Activated CD8-positive, alpha-beta memory T cell treated with anti-CD3 and anti-CD28 coated beads, Interleukin-2, amount 50 U/mL, for 1 hour (primary cell): ENCODE measurements around the gene CDKN2A.
"Not testable (repeated sequence)": the region's sequence is repeated elsewhere in the genome, so short reads cannot be mapped to it uniquely, and the experiment has no call there.

Experiments
- DNase-seq: peaks from one replicate; pipeline ENCODE4 v3.0.0-alpha.2; 2020; ENCODE audit errors: extremely low read depth

Gene CDKN2A

GRCh38 chr9:21982391-21982790 is 11.8 kb downstream of the CDKN2A start:
- no peak for DNase-seq

- DNase-seq = no peak
Measured at GRCh38 chr9:21976334-21976875, 17.8 kb downstream of the CDKN2A start.

DNA sequence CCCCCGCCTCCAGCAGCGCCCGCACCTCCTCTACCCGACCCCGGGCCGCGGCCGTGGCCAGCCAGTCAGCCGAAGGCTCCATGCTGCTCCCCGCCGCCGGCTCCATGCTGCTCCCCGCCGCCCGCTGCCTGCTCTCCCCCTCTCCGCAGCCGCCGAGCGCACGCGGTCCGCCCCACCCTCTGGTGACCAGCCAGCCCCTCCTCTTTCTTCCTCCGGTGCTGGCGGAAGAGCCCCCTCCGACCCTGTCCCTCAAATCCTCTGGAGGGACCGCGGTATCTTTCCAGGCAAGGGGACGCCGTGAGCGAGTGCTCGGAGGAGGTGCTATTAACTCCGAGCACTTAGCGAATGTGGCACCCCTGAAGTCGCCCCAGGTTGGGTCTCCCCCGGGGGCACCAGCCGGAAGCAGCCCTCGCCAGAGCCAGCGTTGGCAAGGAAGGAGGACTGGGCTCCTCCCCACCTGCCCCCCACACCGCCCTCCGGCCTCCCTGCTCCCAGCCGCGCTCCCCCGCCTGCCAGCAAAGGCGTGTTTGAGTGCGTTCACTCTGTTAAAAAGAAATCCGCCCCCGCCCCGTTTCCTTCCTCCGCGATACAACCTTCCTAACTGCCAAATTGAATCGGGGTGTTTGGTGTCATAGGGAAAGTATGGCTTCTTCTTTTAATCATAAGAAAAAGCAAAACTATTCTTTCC is 19.3 kb downstream of the CDKN2A start:
- no peak for DNase-seq

- DNase-seq = no peak
Measured at GRCh38 chr9:21974343-21974721, 19.9 kb downstream of the CDKN2A start.

- no peak for DNase-seq
Measured at GRCh38 chr9:21972361-21972760, 21.8 kb downstream of the CDKN2A start.

DNA sequence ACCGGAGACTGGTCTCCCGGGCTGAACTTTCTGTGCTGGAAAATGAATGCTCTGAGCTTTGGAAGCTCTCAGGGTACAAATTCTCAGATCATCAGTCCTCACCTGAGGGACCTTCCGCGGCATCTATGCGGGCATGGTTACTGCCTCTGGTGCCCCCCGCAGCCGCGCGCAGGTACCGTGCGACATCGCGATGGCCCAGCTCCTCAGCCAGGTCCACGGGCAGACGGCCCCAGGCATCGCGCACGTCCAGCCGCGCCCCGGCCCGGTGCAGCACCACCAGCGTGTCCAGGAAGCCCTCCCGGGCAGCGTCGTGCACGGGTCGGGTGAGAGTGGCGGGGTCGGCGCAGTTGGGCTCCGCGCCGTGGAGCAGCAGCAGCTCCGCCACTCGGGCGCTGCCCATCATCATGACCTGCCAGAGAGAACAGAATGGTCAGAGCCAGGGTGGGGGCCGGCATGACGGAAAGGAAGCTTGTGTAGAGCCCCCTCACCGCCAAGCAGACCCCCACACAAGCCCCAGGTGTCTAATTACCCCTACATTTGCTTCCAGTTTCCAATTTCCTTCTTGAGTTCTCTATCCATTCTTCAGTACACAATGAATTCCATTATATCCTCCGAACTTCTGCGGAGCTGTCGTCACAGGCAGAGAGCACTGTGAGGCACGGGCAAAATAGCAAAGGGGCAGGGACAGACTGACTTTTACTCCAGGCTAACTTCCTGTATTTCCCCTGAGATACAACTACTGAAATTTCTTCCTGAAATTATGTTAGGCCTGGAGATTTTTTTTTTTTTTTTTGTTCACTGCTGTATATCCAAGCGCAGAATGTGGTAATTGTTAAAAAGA is 23.2 kb downstream of the CDKN2A start:
- no peak for DNase-seq

DNA sequence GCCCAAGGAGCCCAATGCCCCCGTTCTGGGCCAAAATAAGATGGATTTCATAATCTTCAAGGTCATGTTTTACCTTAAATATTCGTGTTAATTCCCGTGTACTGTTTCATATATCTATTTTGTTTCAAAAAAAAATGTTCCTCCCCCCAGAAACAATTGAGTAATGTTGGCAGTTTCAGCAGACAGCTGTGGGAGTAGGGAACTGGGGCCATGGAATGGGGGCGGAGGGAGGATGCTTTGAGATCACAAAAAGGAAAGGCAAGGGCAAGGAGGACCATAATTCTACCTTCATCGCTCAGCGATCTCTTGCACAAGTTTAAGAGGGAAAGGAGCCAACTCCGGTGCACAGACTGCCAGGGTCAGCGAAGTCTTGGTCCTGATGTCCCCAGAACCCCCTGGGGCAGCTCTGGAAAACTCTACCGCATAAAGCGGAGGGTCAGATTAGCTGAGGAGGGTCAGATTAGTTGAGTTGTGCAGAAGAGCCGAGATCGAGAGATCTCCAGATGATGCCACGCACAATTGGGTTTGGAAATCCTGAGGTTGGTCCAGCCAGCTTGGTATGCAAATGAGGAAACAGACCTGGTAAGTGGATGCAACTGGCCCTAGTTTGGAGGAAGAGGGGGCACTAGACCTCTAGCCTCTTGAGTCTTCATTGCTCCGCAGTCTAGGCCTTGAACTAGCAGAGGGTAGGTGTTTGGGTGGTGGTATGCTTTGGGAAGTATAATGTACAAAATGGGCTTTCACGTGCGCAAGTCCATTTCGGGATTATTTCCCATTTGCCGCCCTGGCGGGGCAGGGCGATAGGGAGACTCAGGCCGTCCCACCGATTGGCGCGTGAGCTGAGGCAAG is 24.0 kb downstream of the CDKN2A start:
- DNase-seq = no peak

GRCh38 chr9:21969011-21969940 is 24.9 kb downstream of the CDKN2A start:
- DNase-seq = no peak

GRCh38 chr9:21968331-21969010 is 25.7 kb downstream of the CDKN2A start:
- no peak for DNase-seq

GRCh38 chr9:21967702-21968101 is 26.5 kb downstream of the CDKN2A start:
- DNase-seq = no peak

DNA sequence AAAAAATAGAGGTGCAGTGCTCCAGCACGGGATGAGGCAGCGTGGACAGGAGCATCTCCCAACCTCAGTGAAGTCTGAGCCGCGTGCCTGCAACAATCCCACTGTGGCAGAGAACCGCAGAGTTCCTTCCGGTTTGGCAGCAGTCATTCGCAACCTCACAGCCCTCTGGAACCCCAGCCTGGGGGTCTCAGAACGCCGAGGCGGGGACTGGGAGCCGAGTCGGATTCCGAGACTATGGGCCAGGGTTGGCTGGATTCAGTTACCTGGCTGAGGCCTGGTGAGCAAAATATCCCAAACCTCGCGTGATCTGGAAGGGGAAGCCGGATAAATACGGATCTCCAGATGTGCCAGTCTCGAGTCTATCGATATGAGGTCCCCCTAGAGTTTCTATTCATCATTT is 27.0 kb downstream of the CDKN2A start:
- DNase-seq = no peak

- no peak for DNase-seq
Measured at GRCh38 chr9:21966140-21966851, 27.9 kb downstream of the CDKN2A start.

DNA sequence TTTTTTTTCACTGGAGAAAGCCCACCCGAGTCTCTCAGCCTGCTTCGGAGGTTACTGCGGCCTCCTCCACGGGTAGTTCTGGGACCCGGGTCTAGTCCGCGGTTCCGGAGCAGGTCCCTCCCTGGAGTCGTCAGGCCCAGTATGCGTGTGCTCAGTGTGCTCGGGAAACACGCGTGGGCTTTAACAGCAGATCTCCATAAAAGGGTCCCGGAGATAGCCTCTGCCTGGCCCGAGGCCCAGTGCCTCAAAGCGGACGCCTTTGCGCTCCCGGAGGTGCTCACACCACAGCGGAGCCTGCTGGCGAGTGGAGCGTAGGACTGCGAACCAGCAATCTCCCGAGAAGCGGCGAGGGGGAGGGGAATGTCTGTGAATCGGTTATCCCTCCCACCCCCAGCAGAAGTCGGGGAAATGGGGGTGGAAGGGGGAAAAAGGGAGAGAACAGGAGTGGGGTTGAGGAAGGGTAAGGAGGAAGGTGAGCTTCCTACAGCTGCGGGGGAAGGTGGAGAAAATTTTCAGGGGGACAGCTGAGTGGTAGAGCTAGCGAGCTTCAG is 28.7 kb downstream of the CDKN2A start:
- DNase-seq = no peak

- no peak for DNase-seq
Measured at GRCh38 chr9:21964925-21965385, 29.2 kb downstream of the CDKN2A start.

- no peak for DNase-seq
Measured at GRCh38 chr9:21961569-21961968, 32.6 kb downstream of the CDKN2A start.

GRCh38 chr9:21959268-21959667 is 34.9 kb downstream of the CDKN2A start:
- not testable (repeated sequence) for DNase-seq

DNA sequence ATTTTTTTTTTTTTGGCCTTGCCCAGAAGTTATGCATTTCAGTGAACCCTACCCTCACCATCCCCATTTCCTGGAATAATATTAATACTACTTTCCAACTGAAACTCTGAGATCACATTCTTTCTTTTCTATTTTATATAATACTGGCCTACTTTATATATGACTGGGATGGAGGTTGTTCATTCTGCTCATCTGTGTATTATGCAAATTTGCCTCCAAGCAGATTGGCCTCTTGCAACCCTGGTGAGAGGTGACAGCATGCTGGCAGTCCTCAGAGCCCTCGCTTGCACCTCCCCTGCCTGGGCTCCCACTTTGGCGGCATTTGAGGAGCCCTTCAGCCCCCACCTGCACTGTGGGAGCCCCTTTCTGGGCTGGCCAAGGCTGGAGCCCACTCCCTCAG is 35.4 kb downstream of the CDKN2A start:
- DNase-seq = no peak

DNA sequence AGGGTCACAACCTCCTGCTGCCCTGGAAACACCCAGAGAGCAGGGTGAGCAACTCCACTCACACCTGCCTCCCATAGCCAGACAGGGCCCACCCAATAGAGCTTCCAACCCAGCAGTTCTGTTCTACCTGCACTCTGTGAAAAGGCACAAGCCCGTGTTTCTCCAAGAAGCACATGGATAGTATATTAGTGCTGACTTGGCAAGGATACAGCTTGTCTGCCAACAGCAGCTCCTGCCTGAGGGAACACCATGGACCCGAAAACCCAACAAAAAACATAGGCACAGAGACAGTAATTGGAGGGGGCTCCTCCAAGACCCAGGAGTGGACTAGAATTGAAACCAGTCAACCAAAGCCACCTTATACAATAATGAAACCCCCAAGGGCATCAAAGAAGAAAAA is 48.6 kb downstream of the CDKN2A start:
- no peak for DNase-seq

- no peak for DNase-seq
Measured at GRCh38 chr9:21943464-21943863, 50.7 kb downstream of the CDKN2A start.
